ENCODE measurements around the gene PIP4K2A. TPM values are rescaled to one million over a fixed set of nuclear protein-coding genes. Genes with fewer than 3 reads are reported as not detected.

Gene PIP4K2A
- total RNA-seq, 4 donors from 2014 or later = 29.3 to 52.4 (median 34.5) TPM

- H3K36me3 ChIP-seq = peaks cover 0 to 56% (median 0%) of the 10 kb centered on the region in 3 donors
- H3K4me3 ChIP-seq = no peak overlapping the region
- 76 to 85% methylated on average over 4 of the region's 4 CpGs for WGBS, 2 donors
- H3K9me3 ChIP-seq = no peaks in the 10 kb centered on the region
- TF ChIP-seq EP300 (IDR thresholded peaks at IDR 0.05) = no peak
- TF ChIP-seq POLR2A (IDR thresholded peaks at IDR 0.05) = no peak
- TF ChIP-seq CTCF (IDR thresholded peaks at IDR 0.05) = no peak
- DNase-seq (ENCODE audit: low spot score in 2 of 2) = no peak
- no peak overlapping the region for H3K27ac ChIP-seq
- no peaks in the 10 kb centered on the region for H3K27me3 ChIP-seq
- H3K4me1 ChIP-seq = no peaks in the 10 kb centered on the region
Measured at GRCh38 chr10:22570234-22570633, 144.1 kb downstream of the PIP4K2A start.

- H3K27me3 ChIP-seq = no peaks in the 10 kb centered on the region
- DNase-seq (ENCODE audit: low spot score in 2 of 2) = no peak
- no peak for TF ChIP-seq EP300 (IDR thresholded peaks at IDR 0.05)
- TF ChIP-seq POLR2A (IDR thresholded peaks at IDR 0.05) = no peak
- no peak for TF ChIP-seq CTCF (IDR thresholded peaks at IDR 0.05)
- no peaks in the 10 kb centered on the region for H3K4me1 ChIP-seq
- H3K36me3 ChIP-seq = peaks cover 0 to 65% (median 0%) of the 10 kb centered on the region in 3 donors
- WGBS, 2 donors = 80 to 89% methylated on average over 7 of the region's 7 CpGs
- no peaks in the 10 kb centered on the region for H3K9me3 ChIP-seq
- no peak overlapping the region for H3K4me3 ChIP-seq
- H3K27ac ChIP-seq = no peak overlapping the region
Measured at GRCh38 chr10:22568928-22569327, 145.4 kb downstream of the PIP4K2A start.

GRCh38 chr10:22564060-22564459 is 150.3 kb downstream of the PIP4K2A start:
- no peak for TF ChIP-seq CTCF (IDR thresholded peaks at IDR 0.05)
- TF ChIP-seq EP300 (IDR thresholded peaks at IDR 0.05) = no peak
- no peak for TF ChIP-seq POLR2A (IDR thresholded peaks at IDR 0.05)
- Histone ChIP-seq H3K27ac (no peak overlapping the region), H3K36me3 (peaks cover 0 to 51% (median 0%) of the 10 kb centered on the region in 3 donors), H3K4me3 (no peak overlapping the region), H3K27me3 (no peaks in the 10 kb centered on the region), H3K4me1 (no peaks in the 10 kb centered on the region), H3K9me3 (no peaks in the 10 kb centered on the region)
- DNase-seq (ENCODE audit: low spot score in 2 of 2) = no peak
- WGBS, 2 donors = 80 to 89% methylated on average over 5 of the region's 5 CpGs

GRCh38 chr10:22561909-22562308 is 152.5 kb downstream of the PIP4K2A start:
- DNase-seq (ENCODE audit: low spot score in 2 of 2) = no peak
- Histone ChIP-seq H3K9me3 (no peaks in the 10 kb centered on the region), H3K27me3 (no peaks in the 10 kb centered on the region), H3K27ac (no peak overlapping the region), H3K4me1 (no peaks in the 10 kb centered on the region), H3K4me3 (no peak overlapping the region), H3K36me3 (peaks cover 0 to 32% (median 0%) of the 10 kb centered on the region in 3 donors)
- TF ChIP-seq CTCF (IDR thresholded peaks at IDR 0.05) (no peak), EP300 (IDR thresholded peaks at IDR 0.05) (no peak), POLR2A (IDR thresholded peaks at IDR 0.05) (no peak)
- 72 to 78% methylated on average over 5 of the region's 5 CpGs for WGBS, 2 donors

GRCh38 chr10:22560913-22561239 is 153.5 kb downstream of the PIP4K2A start:
- TF ChIP-seq EP300 (IDR thresholded peaks at IDR 0.05) (no peak), POLR2A (IDR thresholded peaks at IDR 0.05) (no peak), CTCF (IDR thresholded peaks at IDR 0.05) (no peak)
- 69 to 76% methylated on average over 6 of the region's 6 CpGs for WGBS, 2 donors
- H3K36me3 ChIP-seq = peaks cover 0 to 31% (median 0%) of the 10 kb centered on the region in 3 donors

More at GRCh38 chr10:22560913-22561239, 153.5 kb downstream of the PIP4K2A start:
- DNase-seq (ENCODE audit: low spot score in 2 of 2) = no peak
- H3K9me3 ChIP-seq = no peaks in the 10 kb centered on the region
- no peak overlapping the region for H3K4me3 ChIP-seq
- H3K27ac ChIP-seq = no peak overlapping the region
- no peaks in the 10 kb centered on the region for H3K27me3 ChIP-seq
- no peaks in the 10 kb centered on the region for H3K4me1 ChIP-seq
